IMR-90 (cell line): ENCODE results near the gene CCT4. TPM values are rescaled to one million over a fixed set of nuclear protein-coding genes. Genes with fewer than 3 reads are reported as not detected.

Experiments used
- ATAC-seq: fragments of 200-7000 bp; cut with Tn5 transposase; 2 replicates; pipeline ENCODE4 v1.9.1; 2020; ENCODE audit warnings: low read depth, mild to moderate bottlenecking, moderate library complexity
- BruUV-seq: library from RNA; stranded (reverse); fragments of 400-500 nt; replicated peaks from 2 replicates; lab custom pipeline; 2021; lab: Mats Ljungman, UMichigan
- CTCF ChIA-PET: fragments of 300-600 bp; formaldehyde crosslinking; extraction: SDS; loops from one replicate; lab custom pipeline; 2021; ENCODE audit warnings: antibody characterized with exemption; lab: Yijun Ruan, JAX
- POLR2A ChIA-PET: fragments of 300-600 bp; sonication (Branson Sonifier 250); formaldehyde crosslinking; loops from one replicate; lab custom pipeline; 2022; ENCODE audit warnings: antibody characterized with exemption; ENCODE audit not compliant: unreplicated experiment; lab: Charles Lee
- DNase-seq: peaks from one replicate; pipeline ENCODE4 v3.0.0; 2013
- H2AFZ ChIP-seq: replicated peaks from 2 replicates; pipeline ENCODE3; 2013; ENCODE audit warnings: low read length, mild to moderate bottlenecking; ENCODE audit not compliant: poor library complexity
- H2AK5ac ChIP-seq: 2 replicates; pipeline ENCODE4 v1.6.1; 2013; ENCODE audit warnings: low read depth, low read length, inconsistent platforms
- H2AK9ac ChIP-seq: replicated peaks from 2 replicates; pipeline ENCODE3; 2013; ENCODE audit warnings: mild to moderate bottlenecking, low read depth, low read length, moderate library complexity; ENCODE audit not compliant: poor library complexity
- H2BK120ac ChIP-seq: 2 replicates; pipeline ENCODE4 v1.6.1; 2013; ENCODE audit warnings: low read depth, low read length, inconsistent platforms
- H2BK15ac ChIP-seq: 3 replicates; pipeline ENCODE4 v1.6.1; 2013; ENCODE audit warnings: low read depth, low read length, inconsistent platforms
- H2BK20ac ChIP-seq: 2 replicates; pipeline ENCODE4 v1.6.1; 2013; ENCODE audit warnings: low read depth, mild to moderate bottlenecking, inconsistent platforms, low read length, moderate library complexity
- H2BK5ac ChIP-seq: 2 replicates; pipeline ENCODE4 v1.6.1; 2013; ENCODE audit warnings: mild to moderate bottlenecking, low read depth, low read length, inconsistent platforms; ENCODE audit not compliant: poor library complexity, severe bottlenecking
- H3K14ac ChIP-seq: replicated peaks from 2 replicates; pipeline ENCODE4 v1.6.1; 2013; ENCODE audit warnings: low read depth, low read length, inconsistent platforms
- H3K18ac ChIP-seq: 2 replicates; pipeline ENCODE4 v1.6.1; 2013; ENCODE audit warnings: low read depth, low read length, control low read depth
- H3K23ac ChIP-seq: 2 replicates; pipeline ENCODE4 v1.6.1; 2013; ENCODE audit warnings: low read depth, low read length, inconsistent platforms
- H3K27ac ChIP-seq: 2 replicates; pipeline ENCODE4 v1.5.1; 2013; ENCODE audit warnings: mild to moderate bottlenecking, control low read depth, low read length; ENCODE audit not compliant: insufficient read depth
- H3K27me3 ChIP-seq: 2 replicates; pipeline ENCODE4 v1.6.1; 2013; ENCODE audit warnings: low read length; ENCODE audit not compliant: control insufficient read depth, insufficient read depth
- H3K36me3 ChIP-seq: 2 replicates; pipeline ENCODE4 v1.6.1; 2013; ENCODE audit warnings: low read length, mixed read lengths; ENCODE audit not compliant: control insufficient read depth, insufficient read depth
- H3K4ac ChIP-seq: 2 replicates; pipeline ENCODE4 v1.6.1; 2013; ENCODE audit warnings: low read depth, low read length, inconsistent platforms
- H3K4me1 ChIP-seq: 2 replicates; pipeline ENCODE4 v1.6.1; 2013; ENCODE audit warnings: low read length, mixed read lengths; ENCODE audit not compliant: control insufficient read depth, insufficient read depth
- H3K4me2 ChIP-seq: 2 replicates; pipeline ENCODE4 v1.6.1; 2013; ENCODE audit warnings: low read depth, mild to moderate bottlenecking, control low read depth, low read length, moderate library complexity
- H3K4me3 ChIP-seq: 2 replicates; pipeline ENCODE4 v1.5.1; 2013; ENCODE audit warnings: low read depth, mild to moderate bottlenecking, control low read depth, low read length, moderate library complexity; ENCODE audit not compliant: insufficient read depth
- H3K56ac ChIP-seq: 2 replicates; pipeline ENCODE4 v1.6.1; 2013; ENCODE audit warnings: low read length, inconsistent platforms; ENCODE audit not compliant: insufficient read depth; ENCODE audit errors: extremely low read depth
- H3K79me1 ChIP-seq, 2 experiments: 2 replicates each; pipeline ENCODE4 v1.6.1; 2013; ENCODE audit warnings: low read length in 2 of 2, inconsistent platforms in 1 of 2, low read depth in 1 of 2
- H3K9ac ChIP-seq: 2 replicates; pipeline ENCODE4 v1.6.1; 2013; ENCODE audit warnings: low read depth, low read length, control low read depth
- H3K9me1 ChIP-seq: 2 replicates; pipeline ENCODE4 v1.6.1; 2013; ENCODE audit warnings: low read length, inconsistent platforms; ENCODE audit not compliant: insufficient read depth
- H3K9me3 ChIP-seq: 2 replicates; pipeline ENCODE4 v1.6.1; 2013; ENCODE audit warnings: low read length; ENCODE audit not compliant: control insufficient read depth, insufficient read depth
- H4K20me1 ChIP-seq: 2 replicates; pipeline ENCODE4 v1.6.1; 2013; ENCODE audit warnings: low read length, inconsistent platforms; ENCODE audit not compliant: insufficient read depth
- H4K5ac ChIP-seq: 2 replicates; pipeline ENCODE4 v1.6.1; 2013; ENCODE audit warnings: mild to moderate bottlenecking, low read depth, low read length, control low read depth
- H4K8ac ChIP-seq, 2 experiments: 2 replicates each; pipeline ENCODE4 v1.6.1; 2013; ENCODE audit warnings: low read depth in 2 of 2, low read length in 2 of 2, control low read depth in 1 of 2, inconsistent platforms in 1 of 2
- H4K91ac ChIP-seq: 2 replicates; pipeline ENCODE4 v1.6.1; 2013; ENCODE audit warnings: low read depth, low read length, inconsistent platforms; ENCODE audit not compliant: insufficient read depth
- CTCF ChIP-seq: conservative IDR thresholded peaks from 2 replicates; pipeline ENCODE4 v1.5.1; 2012; ENCODE audit warnings: mild to moderate bottlenecking, low read depth, low read length, improper control_type of control experiment
- MAZ ChIP-seq: IDR thresholded peaks from 2 replicates; pipeline ENCODE4 v1.6.1; 2012; ENCODE audit warnings: low read depth, mild to moderate bottlenecking, low read length, improper control_type of control experiment, moderate library complexity, borderline replicate concordance
- RAD21 ChIP-seq: IDR thresholded peaks from 2 replicates; pipeline ENCODE4 v1.6.1; 2012; ENCODE audit warnings: low read length, improper control_type of control experiment
- WGBS, 2 experiments: methylation state at CpG; one replicate each; pipeline versions ENCODE4 v1.1.5 to v1.1.7; 2013; ENCODE audit warnings: missing lambda C conversion rate in 2 of 2; ENCODE audit not compliant: insufficient read length in 1 of 2; ENCODE audit errors: extremely low coverage in 2 of 2; 5-methylcytosine and 5-hydroxymethylcytosine counted together
- dilution Hi-C: fragments of 300-500 bp; cut with HindIII; formaldehyde crosslinking; loops from one replicate; pipeline ENCODE4 v1.14.3; 2018; ENCODE audit warnings: low sequenced_read_pairs; ENCODE audit not compliant: unreplicated experiment
- in situ Hi-C: fragments of 300-500 bp; cut with MboI; formaldehyde crosslinking; loops from 3 replicates; pipeline ENCODE4 v1.14.3; 2019; ENCODE audit warnings: low sequenced_read_pairs, inconsistent platforms, mixed read lengths
- intact Hi-C: fragments of 100-400 bp; cut with micrococcal nuclease; formaldehyde crosslinking; loops from 2 replicates; pipeline ENCODE4 v1.10.0; 2022
- polyA plus RNA-seq, 3 experiments: library from polyadenylated mRNA; depleted of rRNA; stranded (reverse); fragments of >200 nt; gene quantifications; 2 replicates each; pipeline ENCODE4 v1.2.3, GENCODE V29; 2012; ENCODE audit warnings: low replicate concordance in 1 of 3
- total RNA-seq: library from RNA; depleted of rRNA; stranded (reverse); fragments of >200 nt; gene quantifications from 2 replicates; pipeline ENCODE4 v1.2.3, GENCODE V29; 2012

Gene CCT4
- total and polyA plus RNA-seq, 2 of the 4 experiments (the other 2 are of a cell fraction) = 94.4 to 187 TPM

GRCh38 chr2:61911510-61911909 is 23.1 kb upstream of the CCT4 start:
- ATAC-seq = no peak
- intact Hi-C loops = no loop called here
- Histone ChIP-seq H3K18ac (no peak overlapping the region), H2BK5ac (no peak overlapping the region), H3K4me2 (no peak overlapping the region), H2AK5ac (no peak overlapping the region), H2BK20ac (no peak overlapping the region), H2BK120ac (no peak overlapping the region), H3K9me3 (no peaks in the 10 kb centered on the region), H3K36me3 (no peaks in the 10 kb centered on the region), H3K9me1 (no peaks in the 10 kb centered on the region), H4K5ac (no peak overlapping the region), H4K91ac (no peak overlapping the region), H4K20me1 (no peaks in the 10 kb centered on the region; the same call in 1 of the 2 replicates), H3K56ac (no peak overlapping the region), H3K79me1 (peaks cover 13 to 30% of the 10 kb centered on the region in 2 experiments), H4K8ac (no peak overlapping the region), H3K4ac (no peak overlapping the region), H3K27me3 (no peaks in the 10 kb centered on the region), H3K9ac (no peak overlapping the region), H3K4me3 (no peak overlapping the region), H2BK15ac (no peak overlapping the region), H2AK9ac (no peak overlapping the region), H3K14ac (no peak overlapping the region), H2AFZ (no peak overlapping the region), H3K4me1 (no peaks in the 10 kb centered on the region), H3K27ac (no peak overlapping the region), H3K23ac (no peak overlapping the region)
- ChIA-PET CTCF (no interaction called here), POLR2A (no interaction called here)
- TF ChIP-seq MAZ (no peak), RAD21 (peak; percentile 17; the same call in 1 of the 2 replicates), CTCF (0 out of 2 replicates have a peak, but pooled peaks have one; percentile 24)
- BruUV-seq = no TSS peak
- DNase-seq = peak; percentile 4
- dilution Hi-C loops = no loop called here
- in situ Hi-C loops = no loop called here
- WGBS, 2 experiments = 94% methylated on average over 2 of the region's 4 CpGs; no CpG with 5 or more reads in 1 of the 2 experiments
